Kidney epithelial cell (primary cell): ENCODE measurements around the gene TAF10. TPM values are rescaled to one million over a fixed set of nuclear protein-coding genes. Genes with fewer than 3 reads are reported as not detected.
A peak's percentile ranks its signal among the peaks of the same experiment; 100 is the strongest.

ENCODE experiments used
- DNase-seq: peaks from one replicate; pipeline ENCODE4 v3.0.0-alpha.2; 2010; ENCODE audit warnings: low read depth
- H3K27me3 ChIP-seq: 2 replicates; pipeline ENCODE4 v1.6.0; 2011; ENCODE audit warnings: low read length; ENCODE audit not compliant: control insufficient read depth, insufficient read depth
- H3K36me3 ChIP-seq: 2 replicates; pipeline ENCODE4 v1.5.1; 2011; ENCODE audit warnings: low read length; ENCODE audit not compliant: control insufficient read depth, insufficient read depth
- H3K4me3 ChIP-seq: 2 replicates; pipeline ENCODE4 v1.5.1; 2011; ENCODE audit warnings: low read depth, mild to moderate bottlenecking, control low read depth, low read length
- total RNA-seq: library from RNA; depleted of rRNA; stranded (reverse); fragments of >200 nt; gene quantifications from 2 replicates; pipeline ENCODE4 v1.2.3, GENCODE V29; 2015
- TF ChIP-seq, protein P1 (sequence below): IDR thresholded peaks from 2 replicates; pipeline ENCODE4 v1.5.1; 2011; ENCODE audit warnings: mild to moderate bottlenecking, moderate library complexity, low read length, control low read depth, inconsistent platforms; ENCODE audit not compliant: insufficient read depth, poor library complexity, severe bottlenecking

The TAF10 gene
- total RNA-seq, 1 donor from 2014 or later, result 57.2 TPM

DNA sequence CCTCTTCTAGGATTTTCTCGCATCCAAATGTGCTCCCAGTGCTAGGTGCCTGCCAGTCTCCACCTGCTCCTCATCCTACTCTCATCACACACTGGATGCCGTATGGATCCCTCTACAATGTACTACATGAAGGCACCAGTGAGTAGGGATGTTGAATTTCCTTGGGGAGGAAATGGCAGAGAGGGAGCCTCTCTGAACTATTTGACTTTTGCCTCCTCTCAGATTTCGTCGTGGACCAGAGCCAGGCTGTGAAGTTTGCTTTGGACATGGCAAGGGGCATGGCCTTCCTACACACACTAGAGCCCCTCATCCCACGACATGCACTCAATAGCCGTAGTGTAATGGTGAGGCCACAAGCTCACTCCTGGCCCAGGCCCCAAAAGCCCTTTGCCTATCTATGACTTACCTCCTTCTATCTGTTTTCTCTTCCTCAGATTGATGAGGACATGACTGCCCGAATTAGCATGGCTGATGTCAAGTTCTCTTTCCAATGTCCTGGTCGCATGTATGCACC is 2.5 kb downstream of the TAF10 start:
- Histone ChIP-seq H3K27me3 (no peaks in the 10 kb centered on the region), H3K36me3 (peaks cover 6% of the 10 kb centered on the region), H3K4me3 (no peak overlapping the region)
- TF ChIP-seq, protein P1, sequence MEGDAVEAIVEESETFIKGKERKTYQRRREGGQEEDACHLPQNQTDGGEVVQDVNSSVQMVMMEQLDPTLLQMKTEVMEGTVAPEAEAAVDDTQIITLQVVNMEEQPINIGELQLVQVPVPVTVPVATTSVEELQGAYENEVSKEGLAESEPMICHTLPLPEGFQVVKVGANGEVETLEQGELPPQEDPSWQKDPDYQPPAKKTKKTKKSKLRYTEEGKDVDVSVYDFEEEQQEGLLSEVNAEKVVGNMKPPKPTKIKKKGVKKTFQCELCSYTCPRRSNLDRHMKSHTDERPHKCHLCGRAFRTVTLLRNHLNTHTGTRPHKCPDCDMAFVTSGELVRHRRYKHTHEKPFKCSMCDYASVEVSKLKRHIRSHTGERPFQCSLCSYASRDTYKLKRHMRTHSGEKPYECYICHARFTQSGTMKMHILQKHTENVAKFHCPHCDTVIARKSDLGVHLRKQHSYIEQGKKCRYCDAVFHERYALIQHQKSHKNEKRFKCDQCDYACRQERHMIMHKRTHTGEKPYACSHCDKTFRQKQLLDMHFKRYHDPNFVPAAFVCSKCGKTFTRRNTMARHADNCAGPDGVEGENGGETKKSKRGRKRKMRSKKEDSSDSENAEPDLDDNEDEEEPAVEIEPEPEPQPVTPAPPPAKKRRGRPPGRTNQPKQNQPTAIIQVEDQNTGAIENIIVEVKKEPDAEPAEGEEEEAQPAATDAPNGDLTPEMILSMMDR, result no peak
- DNase-seq, result no peak

DNA sequence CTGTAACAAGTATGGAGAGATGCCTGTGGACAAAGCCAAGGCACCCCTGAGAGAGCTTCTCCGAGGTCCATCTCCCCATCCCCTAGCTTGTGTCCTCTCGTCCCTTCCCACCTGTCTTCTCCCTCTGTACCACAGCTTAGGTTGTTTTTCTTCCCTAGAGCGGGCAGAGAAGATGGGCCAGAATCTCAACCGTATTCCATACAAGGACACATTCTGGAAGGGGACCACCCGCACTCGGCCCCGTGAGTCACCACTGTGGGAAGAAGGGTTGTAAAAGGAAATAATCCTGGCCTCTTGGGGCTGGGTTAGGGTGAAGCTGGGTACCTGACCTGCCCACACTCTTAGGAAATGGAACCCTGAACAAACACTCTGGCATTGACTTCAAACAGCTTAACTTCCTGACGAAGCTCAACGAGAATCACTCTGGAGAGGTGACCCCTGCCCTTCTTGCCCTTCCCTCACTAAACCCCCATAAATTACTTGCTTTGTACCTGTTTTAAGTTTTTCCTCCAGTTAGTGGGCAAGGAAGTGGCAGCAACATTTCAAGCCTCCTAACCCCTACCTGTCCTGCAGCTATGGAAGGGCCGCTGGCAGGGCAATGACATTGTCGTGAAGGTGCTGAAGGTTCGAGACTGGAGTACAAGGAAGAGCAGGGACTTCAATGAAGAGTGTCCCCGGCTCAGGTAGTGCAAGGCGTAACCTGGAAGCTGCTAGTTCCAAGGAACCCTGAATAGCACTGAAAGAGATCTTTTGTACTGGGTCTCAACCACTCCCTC is 3.1 kb downstream of the TAF10 start:
- TF ChIP-seq, protein P1, result no peak
- peaks cover 6% of the 10 kb centered on the region for H3K36me3 ChIP-seq
- no peaks in the 10 kb centered on the region for H3K27me3 ChIP-seq
- no peak overlapping the region for H3K4me3 ChIP-seq
- no peak for DNase-seq

DNA sequence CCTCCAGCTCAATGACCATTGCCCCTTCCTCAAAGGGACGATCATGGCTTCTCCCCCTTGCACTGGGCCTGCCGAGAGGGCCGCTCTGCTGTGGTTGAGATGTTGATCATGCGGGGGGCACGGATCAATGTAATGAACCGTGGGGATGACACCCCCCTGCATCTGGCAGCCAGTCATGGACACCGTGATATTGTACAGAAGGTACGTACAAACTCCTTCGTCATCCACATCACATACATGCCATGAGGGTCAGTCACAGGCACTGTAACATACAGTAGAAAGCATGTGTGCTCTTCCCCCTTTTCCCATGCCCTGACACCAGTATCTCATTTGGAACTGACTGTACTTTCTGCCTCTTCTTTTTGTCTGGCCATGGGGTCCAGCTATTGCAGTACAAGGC is 4.0 kb downstream of the TAF10 start:
- no peak for DNase-seq
- Histone ChIP-seq H3K4me3 (no peak overlapping the region), H3K27me3 (no peaks in the 10 kb centered on the region), H3K36me3 (peaks cover 6% of the 10 kb centered on the region)
- TF ChIP-seq, protein P1, result no peak

DNA sequence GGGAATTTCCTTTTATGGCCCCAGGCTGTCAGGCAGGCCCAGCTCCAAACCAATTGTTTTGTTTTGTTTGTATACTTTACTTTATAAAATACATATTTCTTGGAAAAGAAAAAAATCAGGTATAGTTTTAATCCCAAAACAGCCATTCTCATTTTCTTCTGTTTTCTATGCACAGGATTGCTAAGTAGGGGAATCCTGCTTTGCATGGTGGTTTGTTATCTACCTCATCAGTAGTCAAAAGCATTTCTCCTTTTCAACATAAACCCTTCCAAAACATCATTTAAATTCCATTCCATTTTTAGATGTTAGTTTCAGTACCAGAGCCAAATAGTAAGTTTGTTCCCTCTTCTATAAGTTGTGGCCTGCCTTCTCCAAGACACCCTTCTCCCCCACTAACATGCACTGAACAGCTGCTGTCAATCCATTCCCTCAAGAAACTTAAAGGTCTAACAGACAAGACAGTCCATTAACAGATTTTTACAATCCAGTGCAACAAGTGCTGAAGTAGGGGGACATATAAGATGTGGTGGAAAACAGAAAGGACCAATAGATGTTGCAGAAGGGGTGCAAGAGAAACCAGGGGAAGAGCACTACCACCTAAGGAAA is 4.7 kb downstream of the TAF10 start:
- H3K36me3 ChIP-seq, result peaks cover 6% of the 10 kb centered on the region
- TF ChIP-seq, protein P1, result no peak
- no peak for DNase-seq
- H3K4me3 ChIP-seq, result no peak overlapping the region
- H3K27me3 ChIP-seq, result no peaks in the 10 kb centered on the region

DNA sequence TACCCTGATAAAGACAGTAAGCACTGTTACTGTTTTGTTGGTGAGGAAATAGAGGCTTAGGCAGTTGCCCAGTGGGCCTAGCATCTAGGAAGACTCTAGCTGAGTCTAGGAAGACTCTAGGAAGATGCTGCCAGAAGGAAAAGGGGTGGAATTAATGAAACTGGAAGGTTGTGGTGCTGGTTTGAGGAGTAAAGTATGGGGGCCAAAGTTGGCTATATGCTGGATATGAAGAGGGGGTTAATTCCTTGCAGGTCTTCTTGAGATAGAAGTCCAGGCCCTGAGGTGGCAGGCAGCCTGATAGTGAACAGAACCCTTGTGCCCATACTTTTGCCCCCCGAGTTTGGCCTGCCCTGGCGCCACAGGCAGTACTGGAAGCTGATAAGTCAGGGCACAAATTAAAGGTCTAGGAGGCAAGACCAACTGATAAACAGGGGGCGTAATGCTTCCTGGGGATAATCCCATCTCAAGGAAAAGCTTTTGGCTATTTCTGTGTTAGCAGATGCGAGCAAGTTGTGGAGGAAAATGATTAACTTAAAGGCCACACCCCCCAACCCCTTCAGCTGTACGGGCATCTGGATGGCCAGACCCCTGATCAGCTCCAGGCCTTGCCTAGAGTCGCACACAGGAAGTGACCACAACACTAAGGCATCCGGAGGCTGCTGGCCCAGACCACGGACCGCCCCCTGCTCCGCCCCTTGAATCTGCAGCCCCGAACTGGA is 5.4 kb downstream of the TAF10 start:
- peaks cover 6% of the 10 kb centered on the region for H3K36me3 ChIP-seq
- H3K27me3 ChIP-seq, result no peaks in the 10 kb centered on the region
- H3K4me3 ChIP-seq, result no peak overlapping the region
- TF ChIP-seq, protein P1, result no peak
- peak; percentile 97 for DNase-seq
